Ishikawa (cell line): ENCODE results near the gene STRN.

ENCODE experiments used
- CEBPB ChIP-seq: IDR thresholded peaks from 2 replicates; pipeline ENCODE4 v1.6.1; 2012
- CREB1 ChIP-seq: IDR thresholded peaks from 2 replicates; pipeline ENCODE4 v1.6.1; 2012; ENCODE audit warnings: low read depth
- EGR1 ChIP-seq: IDR thresholded peaks from 2 replicates; pipeline ENCODE4 v1.6.1; 2012
- EP300 ChIP-seq: IDR thresholded peaks from 2 replicates; pipeline ENCODE4 v1.6.1; 2012; ENCODE audit warnings: borderline replicate concordance
- FOXM1 ChIP-seq: IDR thresholded peaks from 2 replicates; pipeline ENCODE4 v1.6.1; 2012; ENCODE audit warnings: low read depth, borderline replicate concordance
- MAX ChIP-seq: IDR thresholded peaks from 2 replicates; pipeline ENCODE4 v1.6.1; 2012
- NFIC ChIP-seq: IDR thresholded peaks from 2 replicates; pipeline ENCODE4 v1.6.1; 2012
- RAD21 ChIP-seq: IDR thresholded peaks from 2 replicates; pipeline ENCODE4 v1.6.1; 2012; ENCODE audit warnings: low read depth
- REST ChIP-seq: IDR thresholded peaks from 2 replicates; pipeline ENCODE4 v1.6.1; 2012; ENCODE audit warnings: low read depth, mild to moderate bottlenecking
- TAF1 ChIP-seq: IDR thresholded peaks from 2 replicates; pipeline ENCODE4 v1.6.1; 2012; ENCODE audit warnings: low read depth, mild to moderate bottlenecking
- TCF12 ChIP-seq: IDR thresholded peaks from 2 replicates; pipeline ENCODE4 v1.6.1; 2012; ENCODE audit warnings: low read depth
- TEAD4 ChIP-seq: IDR thresholded peaks from 2 replicates; pipeline ENCODE4 v1.6.1; 2012
- USF1 ChIP-seq: IDR thresholded peaks from 2 replicates; pipeline ENCODE4 v1.6.1; 2012
- YY1 ChIP-seq: IDR thresholded peaks from 2 replicates; pipeline ENCODE4 v1.6.1; 2012; ENCODE audit warnings: low read depth
- ZBTB7A ChIP-seq: IDR thresholded peaks from 2 replicates; pipeline ENCODE4 v1.6.1; 2012; ENCODE audit warnings: low read depth

STRN gene

GRCh38 chr2:36952748-36953197, 13.6 kb downstream of the STRN start:
- no peak for TF ChIP-seq YY1

GRCh38 chr2:36951574-36951973, 14.8 kb downstream of the STRN start:
- TF ChIP-seq REST (no peak), EP300 (no peak)

GRCh38 chr2:36951027-36951518, 15.3 kb downstream of the STRN start:
- no peak for TF ChIP-seq RAD21
- TF ChIP-seq TEAD4: no peak
- TF ChIP-seq REST: no peak
- TF ChIP-seq CREB1: no peak
- no peak for TF ChIP-seq TCF12
- no peak for TF ChIP-seq NFIC
- no peak for TF ChIP-seq YY1
- TF ChIP-seq EGR1: no peak
- no peak for TF ChIP-seq USF1
- no peak for TF ChIP-seq FOXM1
- no peak for TF ChIP-seq EP300
- no peak for TF ChIP-seq ZBTB7A
- no peak for TF ChIP-seq CEBPB
- TF ChIP-seq TAF1: no peak
- no peak for TF ChIP-seq MAX

GRCh38 chr2:36949845-36950244, 16.5 kb downstream of the STRN start:
- TF ChIP-seq ZBTB7A (no peak), REST (no peak), MAX (no peak), TAF1 (no peak), EGR1 (no peak), RAD21 (no peak), NFIC (no peak), CREB1 (no peak), FOXM1 (no peak), EP300 (no peak)

- TF ChIP-seq RAD21 (no peak), TCF12 (no peak), CEBPB (no peak), ZBTB7A (no peak), USF1 (no peak), EP300 (no peak), FOXM1 (no peak), EGR1 (no peak), CREB1 (no peak), YY1 (no peak), TEAD4 (no peak), NFIC (no peak), TAF1 (no peak), REST (no peak), MAX (no peak)
Observed at GRCh38 chr2:36941867-36942266, 24.5 kb downstream of the STRN start.
